Esophagus mucosa (tissue), 1 donor: ENCODE results near the gene FMNL2. TPM values are rescaled to one million over a fixed set of nuclear protein-coding genes. Genes with fewer than 3 reads are reported as not detected.

Experiments
- ATAC-seq: fragments of 200-7000 bp; cut with Tn5 transposase; one replicate; pipeline ENCODE4 v1.9.1; 2020
- total RNA-seq: library from RNA; stranded (reverse); gene quantifications from one replicate; pipeline ENCODE4 v1.2.4, GENCODE V29; 2023
- donor health status: DM: yes; HTN: yes; CAD: no.

Gene FMNL2
- total RNA-seq, 1 donor from 2014 or later, result 12.4 TPM

GRCh38 chr2:152405206-152406118, 70.5 kb downstream of the FMNL2 start:
- ATAC-seq, result no peak

- no peak for ATAC-seq
Observed at GRCh38 chr2:152406119-152406835, 71.3 kb downstream of the FMNL2 start.

- ATAC-seq, result no peak
Observed at GRCh38 chr2:152406836-152407161, 71.8 kb downstream of the FMNL2 start.

GRCh38 chr2:152407204-152407721, 72.3 kb downstream of the FMNL2 start:
- ATAC-seq, result peak; percentile 77

- ATAC-seq, result no peak
Observed at GRCh38 chr2:152407806-152408205, 72.8 kb downstream of the FMNL2 start.

- ATAC-seq, result no peak
Observed at GRCh38 chr2:152408254-152408653, 73.3 kb downstream of the FMNL2 start.

GRCh38 chr2:152409386-152410164, 74.6 kb downstream of the FMNL2 start:
- ATAC-seq, result no peak

GRCh38 chr2:152410165-152410597, 75.2 kb downstream of the FMNL2 start:
- peak; percentile 17 for ATAC-seq

- ATAC-seq, result no peak
Observed at GRCh38 chr2:152411154-152411553, 76.2 kb downstream of the FMNL2 start.

- no peak for ATAC-seq
Observed at GRCh38 chr2:152413228-152414030, 78.5 kb downstream of the FMNL2 start.

GRCh38 chr2:152415231-152415642, 80.3 kb downstream of the FMNL2 start:
- ATAC-seq, result peak; percentile 69

GRCh38 chr2:152415796-152416195, 80.8 kb downstream of the FMNL2 start:
- no peak for ATAC-seq

GRCh38 chr2:152418688-152419087, 83.7 kb downstream of the FMNL2 start:
- ATAC-seq, result no peak

GRCh38 chr2:152419944-152420343, 85.0 kb downstream of the FMNL2 start:
- ATAC-seq, result no peak

- ATAC-seq, result no peak
Observed at GRCh38 chr2:152420363-152420762, 85.4 kb downstream of the FMNL2 start.

- no peak for ATAC-seq
Observed at GRCh38 chr2:152420936-152421335, 86.0 kb downstream of the FMNL2 start.

GRCh38 chr2:152421521-152422370, 86.8 kb downstream of the FMNL2 start:
- peak; percentile 97 for ATAC-seq

- no peak for ATAC-seq
Observed at GRCh38 chr2:152423684-152424083, 88.7 kb downstream of the FMNL2 start.

- ATAC-seq, result no peak
Observed at GRCh38 chr2:152425765-152426727, 91.1 kb downstream of the FMNL2 start.

GRCh38 chr2:152426801-152427200, 91.8 kb downstream of the FMNL2 start:
- ATAC-seq, result no peak
